ENCODE measurements around the gene MSLN. TPM values are rescaled to one million over a fixed set of nuclear protein-coding genes. Genes with fewer than 3 reads are reported as not detected.
A peak's percentile ranks its signal among the peaks of the same experiment; 100 is the strongest.

MSLN gene
- total RNA-seq, 1 experiment from 2014 or later, result 0.14 TPM

DNA sequence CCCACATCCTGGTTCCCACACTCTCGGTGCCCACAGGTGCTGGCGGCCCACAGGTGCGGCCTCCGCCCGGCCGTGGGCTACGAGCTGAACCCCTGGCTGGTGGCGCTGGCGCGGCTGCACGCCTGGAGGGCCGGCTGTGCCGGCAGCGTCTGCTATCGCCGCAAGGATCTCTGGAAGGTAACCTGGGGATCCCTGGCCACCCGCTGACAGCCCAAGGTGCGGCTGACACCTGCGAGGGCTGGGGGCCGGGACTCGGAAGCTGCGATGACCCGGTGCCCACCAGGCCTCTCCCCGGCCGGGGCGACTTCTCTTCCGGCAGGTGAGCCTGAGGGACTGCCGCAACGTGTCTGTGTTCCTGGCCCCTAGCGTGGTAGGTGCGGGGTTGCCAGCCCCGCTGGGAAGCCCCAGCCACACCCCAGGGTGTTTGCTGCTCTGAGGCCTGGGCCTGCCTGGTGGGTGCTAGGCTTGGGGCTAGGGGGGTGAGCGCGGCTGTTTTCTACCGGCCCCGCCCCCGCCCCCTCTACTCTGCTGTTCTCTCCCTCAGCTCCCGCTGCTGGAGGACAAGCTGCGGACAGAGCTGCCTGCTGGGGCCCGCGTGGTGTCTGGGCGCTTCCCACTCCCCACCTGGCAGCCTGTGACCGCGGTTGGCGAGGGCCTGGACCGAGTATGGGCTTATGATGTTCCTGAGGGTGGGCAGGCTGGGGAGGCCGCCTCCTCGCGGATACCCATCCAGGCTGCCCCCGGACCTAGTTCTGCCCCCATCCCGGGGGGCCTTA is 38.6 kb upstream of the MSLN start:
- peak; percentile 3 for DNase-seq (ENCODE audit: low spot score)
- in situ Hi-C loops (cut with HindIII; ENCODE audit: low sequenced_read_pairs), result loop anchor here (25.0 kb wide), 1 partner anchor 140 kb away; no protein-coding TSS in a partner anchor

DNA sequence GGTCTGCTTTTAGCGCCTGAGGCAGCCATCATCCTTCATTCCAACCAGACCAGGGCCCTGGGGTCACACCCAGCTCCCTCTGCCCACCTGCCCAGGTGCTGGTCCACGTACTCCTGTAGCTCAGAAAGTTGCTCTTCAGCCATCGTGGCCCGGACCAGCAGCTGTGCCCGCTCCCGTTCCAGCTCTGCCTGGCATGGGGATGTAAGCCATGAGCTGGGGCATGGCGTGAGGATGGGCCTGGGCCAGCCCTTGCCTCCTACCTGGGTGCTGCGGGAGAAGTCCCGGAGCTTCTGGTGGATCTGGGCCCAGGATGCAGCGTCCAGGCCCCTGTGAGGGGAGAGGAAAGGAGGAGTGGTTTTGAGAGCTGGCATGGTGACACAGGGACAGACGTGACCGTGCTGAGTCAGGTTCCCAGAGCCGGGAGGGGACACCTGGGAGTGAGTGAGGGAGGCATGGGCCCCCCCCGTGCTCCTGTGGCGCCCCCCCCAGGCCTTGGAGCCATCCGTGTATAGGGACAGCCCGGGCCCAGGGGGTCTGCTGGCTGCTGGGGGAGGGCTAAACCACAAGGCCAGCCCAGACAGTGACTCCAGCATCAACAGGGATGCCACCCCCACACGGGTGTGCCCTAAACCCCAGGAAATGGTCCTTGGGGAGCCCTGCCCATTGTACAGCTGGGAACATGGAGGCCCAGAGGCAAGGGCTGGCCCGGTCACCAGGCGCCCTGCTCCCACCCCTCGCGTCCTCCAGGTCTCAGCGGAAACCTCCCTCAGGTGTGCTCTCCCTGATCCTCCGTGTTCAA is 37.5 kb upstream of the MSLN start:
- DNase-seq (ENCODE audit: low spot score), result peak; percentile 19
- in situ Hi-C loops (cut with HindIII; ENCODE audit: low sequenced_read_pairs), result loop anchor here (25.0 kb wide), 1 partner anchor 139 kb away; no protein-coding TSS in a partner anchor

DNA sequence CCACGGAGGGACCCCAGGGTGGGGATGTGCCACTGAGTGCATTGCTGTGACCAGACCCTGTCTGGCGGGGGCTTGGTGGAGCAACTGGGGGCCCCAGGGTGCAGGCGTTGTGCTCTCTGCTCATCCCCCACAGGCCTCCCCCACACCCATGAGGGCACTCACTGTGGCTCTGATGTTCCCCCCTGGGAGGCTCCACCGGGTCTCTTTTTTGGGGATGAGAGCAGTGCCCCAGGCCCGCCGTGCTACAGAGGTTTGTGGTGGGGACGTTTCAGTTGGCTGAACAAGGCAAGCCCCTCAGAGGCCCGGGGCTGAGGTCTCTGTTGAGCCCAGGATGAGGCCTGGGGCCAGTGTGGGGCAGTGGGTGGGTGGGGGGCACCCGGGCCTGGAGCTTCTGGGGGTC is 36.8 kb upstream of the MSLN start:
- no peak for DNase-seq (ENCODE audit: low spot score)
- in situ Hi-C loops (cut with HindIII; ENCODE audit: low sequenced_read_pairs), result loop anchor here (25.0 kb wide), 1 partner anchor 139 kb away; no protein-coding TSS in a partner anchor

DNA sequence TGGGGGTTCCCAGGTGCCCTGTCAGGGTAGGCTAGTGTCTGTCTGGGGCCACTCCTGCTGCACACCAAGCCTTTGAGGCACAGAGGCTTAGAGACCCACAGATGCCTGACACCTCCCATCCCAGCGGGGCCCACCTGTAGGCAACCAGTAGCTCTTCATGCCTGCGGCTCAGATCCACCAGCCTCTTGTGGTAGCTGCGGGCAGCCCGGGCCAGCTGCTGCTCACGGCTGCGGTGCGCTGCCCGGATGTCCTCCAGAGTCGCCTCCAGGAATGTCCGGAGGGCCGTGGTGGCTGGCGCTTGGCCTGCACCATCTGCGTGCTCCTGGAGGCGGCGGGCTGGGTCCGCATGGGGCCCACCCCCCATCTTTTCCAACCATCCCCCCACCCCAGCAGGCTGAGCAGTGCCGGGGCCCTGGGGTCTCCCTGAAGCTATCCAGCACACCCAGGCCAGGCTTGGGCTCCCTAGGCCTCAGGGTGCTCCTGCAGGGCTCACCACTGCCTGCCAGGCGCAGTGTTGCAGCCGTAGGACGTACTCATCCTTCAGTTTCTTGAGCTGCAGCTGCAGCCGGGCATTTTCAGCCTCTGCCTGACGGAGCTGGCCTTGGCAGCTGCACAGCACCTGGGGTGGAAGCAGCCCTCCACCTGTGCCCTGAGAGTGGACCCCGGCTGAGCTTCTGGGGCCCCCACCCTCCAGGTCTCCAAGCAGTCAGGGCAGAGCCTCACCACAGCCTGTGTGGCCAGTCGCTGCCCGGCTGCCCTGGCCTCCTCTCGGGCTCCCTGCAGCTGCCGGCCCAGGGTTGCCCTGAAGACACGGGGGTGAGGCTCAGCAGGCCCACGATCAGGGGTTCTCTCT is 36.1 kb upstream of the MSLN start:
- DNase-seq (ENCODE audit: low spot score), result peak; percentile 29
- in situ Hi-C loops (cut with HindIII; ENCODE audit: low sequenced_read_pairs), result loop anchor here (25.0 kb wide), 1 partner anchor 138 kb away; no protein-coding TSS in a partner anchor

DNA sequence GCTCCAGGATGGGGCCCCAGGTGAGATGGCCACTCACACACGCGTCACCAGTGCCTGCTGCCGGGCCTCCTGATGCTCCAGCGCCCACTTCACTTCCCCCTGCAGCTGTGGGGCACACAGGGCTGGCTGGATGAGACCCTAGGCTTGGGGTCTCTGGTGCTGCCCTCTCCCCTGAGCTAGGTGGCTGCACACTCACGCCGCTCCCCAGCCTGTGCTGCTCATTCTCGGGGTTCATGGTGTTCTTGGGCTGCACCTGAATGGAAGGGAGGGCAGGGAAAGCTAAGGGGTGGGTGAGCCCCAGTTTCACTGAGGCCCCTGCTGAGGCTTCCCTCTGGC is 35.5 kb upstream of the MSLN start:
- in situ Hi-C loops (cut with HindIII; ENCODE audit: low sequenced_read_pairs), result no loop called here
- no peak for DNase-seq (ENCODE audit: low spot score)

DNA sequence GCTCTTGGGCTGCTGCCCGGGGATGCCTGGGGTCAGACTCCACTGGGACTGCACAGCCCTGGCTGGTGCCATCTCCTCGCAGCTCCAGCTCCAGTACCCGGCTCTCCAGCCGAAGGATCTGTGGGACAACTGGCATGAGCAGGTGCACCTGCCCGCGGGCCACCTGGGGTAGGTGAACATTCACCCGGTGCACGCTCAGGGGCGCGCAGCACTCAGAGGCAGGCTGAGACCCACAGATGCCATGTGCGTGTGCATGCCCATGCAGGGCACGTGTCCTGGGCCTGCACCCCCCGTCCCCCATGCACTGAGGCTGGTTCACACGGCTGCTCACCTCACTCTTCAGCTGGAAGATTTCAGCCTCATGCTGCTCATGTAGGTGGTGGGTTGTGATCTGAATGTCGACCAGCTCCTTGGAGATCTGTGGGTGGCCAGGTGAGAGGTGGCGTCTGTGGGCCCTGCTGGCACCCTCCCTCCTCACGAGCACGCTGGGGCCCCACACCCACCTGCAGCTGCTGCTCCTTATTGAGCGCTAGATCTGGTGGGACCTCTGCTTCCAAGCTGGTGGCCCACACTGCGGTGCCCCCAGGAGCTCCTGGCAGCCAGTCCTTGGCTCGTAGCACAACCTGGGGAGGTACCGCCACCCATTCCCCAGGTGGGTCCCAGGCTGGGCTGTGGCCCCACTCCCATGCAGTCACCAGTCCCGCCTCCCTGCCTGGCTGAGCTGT is 34.9 kb upstream of the MSLN start:
- no peak for DNase-seq (ENCODE audit: low spot score)
- in situ Hi-C loops (cut with HindIII; ENCODE audit: low sequenced_read_pairs), result no loop called here

DNA sequence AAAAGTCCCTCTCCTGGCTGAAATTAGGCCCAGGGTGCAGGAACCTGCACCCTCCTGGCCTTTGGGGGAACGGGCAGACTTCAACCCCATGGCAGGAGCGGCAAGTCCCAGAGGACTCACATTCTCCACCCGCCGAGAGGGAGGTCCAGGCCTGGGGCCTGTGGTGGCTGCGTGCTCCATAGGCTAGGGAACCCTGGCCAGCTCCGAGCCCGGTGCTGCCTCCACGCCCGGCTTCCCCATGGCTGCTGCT is 34.4 kb upstream of the MSLN start:
- no peak for DNase-seq (ENCODE audit: low spot score)
- in situ Hi-C loops (cut with HindIII; ENCODE audit: low sequenced_read_pairs), result no loop called here

DNA sequence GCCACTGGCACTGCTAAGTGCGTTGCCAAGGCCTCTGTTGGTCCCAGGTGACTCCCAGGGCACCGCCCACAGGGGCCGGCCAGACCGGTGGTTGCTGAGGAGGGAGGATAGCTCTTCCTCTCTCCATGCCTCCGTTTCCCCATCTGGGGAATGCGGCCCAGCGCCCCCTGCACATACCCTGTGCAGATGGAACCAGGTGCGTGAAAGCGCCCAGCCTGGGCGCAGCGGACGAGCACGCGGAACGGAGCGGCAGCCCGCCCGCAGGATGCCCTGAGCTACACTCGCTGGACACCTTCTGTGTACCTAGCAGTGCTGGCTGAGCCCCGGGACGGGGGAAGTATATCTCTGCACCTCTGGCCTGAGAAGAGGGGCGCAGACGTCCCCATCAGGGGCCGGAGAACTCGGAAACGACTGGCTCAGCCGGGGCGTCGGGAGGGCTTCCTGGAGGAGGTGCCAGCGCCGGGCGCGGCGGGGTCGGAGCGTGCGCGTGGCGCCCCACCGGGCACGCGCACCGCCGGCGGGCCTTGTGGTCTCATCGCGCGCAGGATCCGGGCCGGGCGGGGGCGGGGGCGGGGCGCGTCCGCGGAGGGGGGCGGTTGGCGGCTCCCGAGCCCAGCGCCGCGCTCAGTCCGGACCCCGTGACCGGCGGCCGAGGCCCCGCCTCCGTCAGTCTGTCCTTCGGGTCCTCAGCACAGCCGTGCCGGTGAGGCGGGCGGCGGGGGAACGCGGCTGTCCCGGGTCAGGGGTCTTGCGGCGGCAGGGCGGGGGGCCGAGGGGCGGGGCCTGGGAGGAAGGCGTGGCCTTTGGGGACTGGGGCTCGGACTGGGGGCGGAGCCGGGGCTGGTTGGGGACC is 33.9 kb upstream of the MSLN start, which contains the start of the genes CCDC78 and HAGHL:
CCDC78 (minus strand) TSS at position 6 of the 853 bp plus-strand sequence. CDS start 76 bp downstream, outside the sequence.
HAGHL (plus strand) TSS at position 669 of the 853 bp plus-strand sequence. CDS start 404 bp downstream, outside the sequence.
- in situ Hi-C loops (cut with HindIII; ENCODE audit: low sequenced_read_pairs), result no loop called here

DNA sequence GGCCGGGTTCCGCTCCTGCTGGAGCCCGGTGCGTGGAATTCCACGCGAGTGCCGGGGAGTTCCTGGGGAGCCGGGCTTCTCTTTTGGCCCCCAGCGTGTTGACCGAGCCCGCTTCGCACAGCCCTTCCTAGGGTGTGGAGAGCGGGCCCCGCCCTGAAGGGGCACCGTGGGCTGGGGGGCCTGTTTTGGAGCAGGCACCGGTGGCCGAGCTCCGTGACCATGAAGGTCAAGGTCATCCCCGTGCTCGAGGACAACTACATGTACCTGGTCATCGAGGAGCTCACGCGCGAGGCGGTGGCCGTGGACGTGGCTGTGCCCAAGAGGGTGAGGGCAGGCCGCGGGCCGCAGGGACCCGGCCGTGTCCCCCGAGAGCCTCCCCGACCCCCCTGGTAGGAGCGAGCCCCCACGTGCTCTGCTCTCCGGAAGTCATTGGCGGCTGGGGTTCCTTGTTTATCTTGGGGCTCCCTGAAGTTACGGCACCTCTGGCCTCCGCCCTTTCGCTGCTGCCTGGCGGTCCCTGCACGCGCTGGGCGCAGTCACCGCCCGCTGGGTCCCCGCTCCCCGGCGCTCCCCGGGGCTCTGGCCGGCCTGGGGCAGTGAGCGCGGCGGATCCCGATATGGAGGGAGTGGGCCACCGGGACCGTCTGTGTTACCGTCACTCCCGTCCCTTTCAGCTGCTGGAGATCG is 33.1 kb upstream of the MSLN start:
- no peak for DNase-seq (ENCODE audit: low spot score)
- in situ Hi-C loops (cut with HindIII; ENCODE audit: low sequenced_read_pairs), result no loop called here

More for the DNA sequence above, 33.9 kb upstream of the MSLN start, which contains the start of the genes CCDC78 and HAGHL:
- DNase-seq (ENCODE audit: low spot score), result peak; percentile 45

DNA sequence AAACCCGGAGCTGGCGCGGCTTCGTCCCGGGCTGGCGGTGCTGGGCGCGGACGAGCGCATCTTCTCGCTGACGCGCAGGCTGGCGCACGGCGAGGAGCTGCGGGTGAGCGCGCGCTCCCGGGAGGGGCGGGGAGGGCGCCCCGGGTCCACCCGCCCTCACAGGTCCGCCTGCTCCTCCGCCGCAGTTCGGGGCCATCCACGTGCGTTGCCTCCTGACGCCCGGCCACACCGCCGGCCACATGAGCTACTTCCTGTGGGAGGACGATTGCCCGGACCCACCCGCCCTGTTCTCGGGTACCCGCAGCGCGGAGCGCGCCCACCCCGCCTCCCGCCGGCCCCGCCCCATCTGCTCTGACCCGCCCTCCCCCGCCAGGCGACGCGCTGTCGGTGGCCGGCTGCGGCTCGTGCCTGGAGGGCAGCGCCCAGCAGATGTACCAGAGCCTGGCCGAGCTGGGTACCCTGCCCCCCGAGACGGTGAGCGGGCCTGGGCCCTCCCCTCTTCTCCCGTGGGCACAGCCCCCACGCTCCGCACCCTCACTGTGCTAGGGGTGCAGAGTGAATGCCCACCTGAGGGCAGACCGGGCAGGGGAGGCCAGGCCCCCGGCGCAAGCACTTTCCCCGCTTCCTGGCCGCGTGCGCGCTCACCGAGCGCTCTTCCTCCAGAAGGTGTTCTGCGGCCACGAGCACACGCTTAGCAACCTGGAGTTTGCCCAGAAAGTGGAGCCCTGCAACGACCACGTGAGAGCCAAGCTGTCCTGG is 32.2 kb upstream of the MSLN start:
- peak; percentile 81 for DNase-seq (ENCODE audit: low spot score)

DNA sequence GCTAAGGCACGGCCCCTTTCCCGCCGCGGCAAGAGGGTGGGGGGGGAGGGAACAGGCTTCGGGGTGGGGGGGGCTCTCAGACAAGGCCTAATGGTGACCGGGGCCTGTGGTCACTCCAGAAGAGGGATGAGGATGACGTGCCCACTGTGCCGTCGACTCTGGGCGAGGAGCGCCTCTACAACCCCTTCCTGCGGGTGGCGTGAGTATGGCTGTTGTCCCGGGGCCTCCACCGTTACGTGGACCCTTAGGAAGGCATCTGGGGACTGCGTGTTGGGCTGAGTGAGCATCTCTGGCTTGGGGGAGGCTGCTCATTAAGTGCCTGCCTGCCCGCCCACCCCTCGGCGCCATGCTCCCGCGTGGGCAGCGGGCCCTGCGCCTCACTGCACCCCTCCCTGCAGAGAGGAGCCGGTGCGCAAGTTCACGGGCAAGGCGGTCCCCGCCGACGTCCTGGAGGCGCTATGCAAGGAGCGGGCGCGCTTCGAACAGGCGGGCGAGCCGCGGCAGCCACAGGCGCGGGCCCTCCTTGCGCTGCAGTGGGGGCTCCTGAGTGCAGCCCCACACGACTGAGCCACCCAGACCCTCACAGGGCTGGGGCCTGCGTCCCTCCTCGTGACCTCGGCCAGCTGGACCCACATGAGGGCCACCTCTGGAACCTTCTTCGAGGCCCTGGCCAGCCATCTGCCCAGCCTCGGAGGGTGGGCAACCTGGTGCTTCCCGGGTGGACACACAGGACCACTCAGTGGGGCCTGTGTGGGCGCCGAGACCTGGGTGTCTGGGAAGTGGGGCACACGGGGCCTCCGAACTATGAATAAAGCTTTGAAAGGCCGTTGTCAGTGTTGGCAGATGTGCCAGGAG is 31.4 kb upstream of the MSLN start:
- DNase-seq (ENCODE audit: low spot score), result no peak
- in situ Hi-C loops (cut with HindIII; ENCODE audit: low sequenced_read_pairs), result no loop called here

More for the DNA sequence above, 32.2 kb upstream of the MSLN start:
- in situ Hi-C loops (cut with HindIII; ENCODE audit: low sequenced_read_pairs), result no loop called here

DNA sequence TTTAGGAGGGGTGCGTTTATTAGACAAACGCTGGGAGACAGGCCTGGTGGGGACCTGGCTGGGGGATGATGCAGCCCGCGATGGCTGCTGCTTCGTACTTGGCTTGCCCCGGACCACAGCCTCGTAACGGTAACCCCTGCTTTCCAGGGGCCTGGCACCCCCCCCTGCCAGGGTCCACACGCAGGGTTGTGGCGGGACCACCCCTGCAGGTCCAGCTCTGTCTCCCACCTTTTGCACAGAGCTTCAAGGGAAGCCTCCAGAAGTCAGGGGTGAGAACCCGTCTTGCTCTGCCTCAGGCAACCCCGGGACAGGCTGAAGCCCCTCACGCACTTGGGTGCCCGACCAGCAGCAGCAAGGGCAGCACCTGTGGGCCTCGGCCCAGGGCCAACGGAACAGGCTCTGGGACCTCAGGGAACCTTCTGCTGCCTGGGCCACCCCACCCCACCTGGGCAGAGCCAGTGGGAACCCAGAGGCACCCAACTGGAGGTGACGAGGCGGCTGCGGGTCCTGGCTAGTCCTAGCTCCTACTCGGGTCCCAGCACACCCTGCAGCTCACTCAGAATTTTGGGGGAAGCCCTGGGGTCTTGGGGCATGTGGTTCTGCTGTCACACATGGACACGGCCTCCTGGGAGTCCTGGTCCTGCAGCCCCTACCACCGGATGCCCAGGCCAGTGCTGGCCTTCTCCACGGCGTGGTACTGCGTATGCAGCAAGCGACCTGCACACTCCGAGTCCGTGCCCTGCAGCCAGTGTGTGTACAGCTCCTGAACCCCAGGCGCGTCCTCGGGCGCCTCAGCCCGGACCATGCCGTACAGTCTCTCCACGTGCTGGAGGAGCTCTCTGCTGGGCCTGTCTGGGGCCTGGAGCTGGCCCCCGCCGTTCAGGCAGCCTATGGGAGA is 30.5 kb upstream of the MSLN start:
- no peak for DNase-seq (ENCODE audit: low spot score)
- in situ Hi-C loops (cut with HindIII; ENCODE audit: low sequenced_read_pairs), result no loop called here

DNA sequence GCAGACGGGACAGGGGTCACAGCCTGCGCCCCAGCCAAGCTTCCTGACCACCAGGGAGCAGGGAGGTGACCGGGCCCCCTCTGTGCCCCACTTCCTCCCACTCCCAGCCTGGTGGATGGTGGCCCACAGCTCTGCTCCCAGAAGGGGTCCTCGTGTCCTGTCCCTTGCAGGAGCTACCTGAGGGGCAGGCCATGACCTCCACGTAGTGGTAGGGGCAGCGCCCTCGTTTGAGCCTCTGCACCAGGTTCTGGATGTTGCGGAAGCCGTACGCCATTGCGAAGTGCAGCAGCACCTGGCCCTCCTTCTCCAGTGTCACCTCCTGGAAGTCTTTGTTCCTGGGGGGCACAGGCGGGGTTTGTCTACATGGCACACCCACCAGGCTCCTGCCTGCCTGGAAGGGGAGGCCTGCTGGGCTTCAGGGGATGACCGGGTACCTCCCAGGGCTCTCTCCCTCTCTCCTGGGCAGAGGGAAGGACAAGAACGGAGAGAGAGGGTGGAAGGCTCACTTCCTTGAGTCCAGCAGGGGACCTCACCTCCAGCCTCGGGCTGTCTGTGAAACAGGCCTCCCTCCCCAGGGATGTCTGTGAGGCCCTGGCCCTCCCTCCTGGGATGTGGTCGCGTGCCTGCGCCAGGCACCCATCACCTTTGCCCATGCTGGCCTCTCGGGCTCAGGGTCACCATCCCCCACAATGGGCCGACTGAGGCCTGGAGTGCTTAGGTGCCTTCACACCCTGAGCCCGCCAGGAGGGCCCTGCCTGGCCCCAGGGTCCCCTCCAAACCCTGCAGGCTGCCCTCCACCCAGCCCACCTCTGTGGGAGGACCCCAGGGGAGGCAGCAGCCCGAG is 29.6 kb upstream of the MSLN start:
- in situ Hi-C loops (cut with HindIII; ENCODE audit: low sequenced_read_pairs), result no loop called here
- no peak for DNase-seq (ENCODE audit: low spot score)

DNA sequence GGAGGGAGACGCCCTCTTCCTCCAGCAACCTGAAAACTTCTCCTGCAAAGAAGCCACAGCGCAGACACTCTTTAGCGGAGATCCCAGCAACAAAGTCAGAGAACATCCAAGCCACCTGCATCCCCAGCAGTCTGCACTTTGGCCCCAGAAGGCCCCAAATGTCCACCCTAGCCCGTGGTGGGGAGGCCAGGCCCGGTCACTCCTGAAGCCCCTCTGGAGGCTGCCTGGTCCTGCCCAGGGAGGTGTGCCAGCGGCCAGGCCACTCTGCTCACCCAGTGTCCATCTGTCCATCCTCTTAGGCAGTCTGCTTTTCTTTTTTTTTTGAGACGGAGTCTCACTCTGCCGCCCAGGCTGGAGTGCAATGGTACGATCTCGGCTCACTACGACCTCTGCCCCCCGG is 28.2 kb upstream of the MSLN start:
- in situ Hi-C loops (cut with HindIII; ENCODE audit: low sequenced_read_pairs), result no loop called here
- no peak for DNase-seq (ENCODE audit: low spot score)

Data from G401 (cell line).